Muscle of arm (tissue), 12 donors: ENCODE results near the gene S100A4. TPM values are rescaled to one million over a fixed set of nuclear protein-coding genes. Genes with fewer than 3 reads are reported as not detected.
"Not testable (repeated sequence)": the region's sequence is repeated elsewhere in the genome, so short reads cannot be mapped to it uniquely, and the experiment has no call there.

Experiments
- DNase-seq: peaks from one replicate; pipeline ENCODE4 v3.0.0-alpha.2; 2013
- polyA plus RNA-seq, 12 donors: library from polyadenylated mRNA; unstranded; fragments of 120-200 nt; gene quantifications; one replicate each; pipeline ENCODE4 v1.2.1, GENCODE V29; 2013; ENCODE audit not compliant: insufficient read length in 12 of 12

Gene S100A4
- polyA plus RNA-seq, 12 donors = 113 to 274 (median 192) TPM; not detected in 1

- DNase-seq = no peak
Observed at GRCh38 chr1:153571706-153572105, 26.1 kb upstream of the S100A4 start.

GRCh38 chr1:153570874-153571273 is 25.3 kb upstream of the S100A4 start:
- no peak for DNase-seq

- DNase-seq = no peak
Observed at GRCh38 chr1:153569465-153569864, 23.9 kb upstream of the S100A4 start.

DNA sequence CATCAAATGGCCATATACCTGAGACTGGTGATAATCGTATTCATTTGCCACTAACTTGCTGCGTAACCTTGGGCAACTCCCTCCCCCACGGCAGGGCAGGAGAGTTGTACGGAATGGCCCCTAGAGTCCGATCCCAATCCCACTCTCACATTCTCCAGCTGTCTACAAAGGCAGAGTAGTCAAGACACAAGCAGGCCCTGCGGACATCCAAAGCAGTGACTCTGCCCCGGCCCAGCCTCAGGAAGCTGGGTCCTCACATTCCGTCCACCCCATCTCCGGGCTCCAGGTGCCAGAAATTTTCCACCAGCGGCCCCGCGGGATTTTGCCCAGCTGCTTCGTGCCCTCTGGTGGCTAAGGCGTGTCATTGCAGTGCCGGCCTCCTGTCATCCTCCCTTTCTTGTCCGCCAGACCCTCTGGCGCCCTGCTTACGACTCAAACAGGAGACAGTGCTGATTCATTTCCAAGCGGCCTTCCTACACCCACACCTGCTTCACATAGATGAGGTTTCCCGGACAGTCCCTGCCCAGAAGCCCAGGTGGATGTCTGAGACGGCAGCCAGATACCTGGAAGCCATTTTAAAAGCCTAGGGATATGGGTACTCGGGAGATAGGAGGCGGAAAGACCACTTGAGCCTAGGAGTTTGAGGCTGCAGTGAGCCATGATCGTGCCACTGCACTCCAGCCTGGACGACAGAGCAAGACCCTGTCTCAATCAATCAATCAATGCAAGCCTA is 22.9 kb upstream of the S100A4 start:
- peak; percentile 91 for DNase-seq

GRCh38 chr1:153567621-153568366 is 22.2 kb upstream of the S100A4 start:
- no peak for DNase-seq

DNA sequence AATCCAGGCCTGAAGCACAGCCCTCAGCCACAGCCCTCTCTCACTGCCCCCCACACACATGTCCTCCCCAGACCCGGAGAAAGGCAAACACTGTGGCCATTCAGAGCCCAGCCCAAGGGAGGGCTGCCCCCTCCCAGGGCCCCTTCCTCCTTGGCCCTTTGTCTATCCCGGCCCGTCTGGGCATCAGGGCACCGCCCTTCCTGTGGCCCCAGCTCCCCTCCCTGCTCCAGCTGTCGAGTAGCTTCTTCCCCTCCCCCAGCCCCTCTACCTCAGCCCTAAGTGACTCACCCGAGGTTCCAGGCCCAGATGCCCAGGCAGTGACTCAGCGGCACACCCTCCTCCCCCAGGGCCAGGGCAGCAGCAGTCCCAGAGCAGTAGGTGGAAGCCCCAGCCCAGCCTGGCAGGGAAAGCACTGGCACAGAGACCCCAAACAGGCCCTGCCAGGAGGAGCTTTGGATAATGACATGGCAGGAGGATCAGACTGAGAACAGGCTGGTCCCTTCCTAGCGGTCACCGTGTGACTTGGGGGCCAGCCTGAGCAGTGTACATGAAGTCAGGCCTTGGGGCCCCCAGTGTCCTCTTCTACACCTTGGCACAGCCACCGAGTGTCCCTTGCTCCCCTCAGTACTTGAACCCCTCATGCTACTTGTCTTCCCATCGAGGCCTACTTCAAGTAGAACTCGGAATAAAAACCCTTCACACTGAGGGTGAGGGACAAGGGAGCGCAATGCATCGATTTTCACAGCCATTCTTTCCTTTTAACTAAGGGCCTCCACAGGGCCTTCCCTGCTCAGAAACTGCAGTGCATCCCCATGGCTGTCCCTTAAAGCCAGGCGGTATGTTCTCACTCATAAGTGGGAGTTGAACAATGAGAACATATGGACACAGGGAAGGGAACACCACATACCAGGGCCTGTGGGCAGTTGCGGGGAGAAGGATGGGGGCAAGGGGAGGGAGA is 21.1 kb upstream of the S100A4 start:
- DNase-seq = peak; percentile 72

DNA sequence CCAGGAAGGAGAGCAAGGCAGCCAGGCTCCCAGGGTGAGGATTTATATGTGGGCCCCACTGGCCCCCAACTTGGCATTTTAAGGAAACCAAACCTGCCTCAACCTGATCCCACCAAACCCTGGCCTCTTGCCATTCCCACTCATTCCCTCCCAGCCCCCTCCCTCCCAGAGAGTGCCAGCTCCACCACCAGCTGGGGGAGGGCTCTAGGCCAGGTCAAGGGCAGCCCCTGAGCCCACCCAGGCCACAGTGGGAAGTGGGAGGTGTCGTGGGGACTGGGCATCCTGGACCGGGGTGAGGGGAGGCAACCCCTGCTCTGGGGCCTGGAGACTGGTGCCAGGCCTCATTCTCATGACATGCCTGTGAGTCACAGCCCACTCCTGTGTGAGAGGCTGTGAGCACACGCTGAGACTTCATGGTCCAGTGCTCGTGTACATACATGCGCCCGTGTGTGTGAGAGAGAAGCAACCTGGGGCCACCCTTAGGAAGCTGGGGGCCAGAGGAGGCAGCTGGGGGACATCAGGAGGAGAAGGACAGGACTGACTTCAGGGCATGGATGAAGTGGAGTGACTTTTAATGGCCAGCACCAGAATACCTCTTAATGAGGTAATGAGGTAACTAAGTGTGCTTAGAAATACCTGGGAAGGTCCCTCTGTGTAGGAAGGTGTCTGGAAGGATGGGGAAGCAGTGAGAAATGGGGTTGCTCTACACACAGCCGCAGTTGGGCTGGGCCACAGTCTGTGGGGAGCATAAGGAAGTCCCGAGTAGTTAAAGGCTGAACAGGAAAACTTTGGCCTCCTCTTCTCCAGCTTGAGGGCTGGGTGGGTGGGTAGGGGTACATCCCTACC is 20.1 kb upstream of the S100A4 start, which contains the start of gene S100A2:
S100A2 (minus strand) TSS at position 316 of the 846 bp plus-strand sequence. CDS start 1,967 bp downstream, outside the sequence.
- DNase-seq = no peak

DNA sequence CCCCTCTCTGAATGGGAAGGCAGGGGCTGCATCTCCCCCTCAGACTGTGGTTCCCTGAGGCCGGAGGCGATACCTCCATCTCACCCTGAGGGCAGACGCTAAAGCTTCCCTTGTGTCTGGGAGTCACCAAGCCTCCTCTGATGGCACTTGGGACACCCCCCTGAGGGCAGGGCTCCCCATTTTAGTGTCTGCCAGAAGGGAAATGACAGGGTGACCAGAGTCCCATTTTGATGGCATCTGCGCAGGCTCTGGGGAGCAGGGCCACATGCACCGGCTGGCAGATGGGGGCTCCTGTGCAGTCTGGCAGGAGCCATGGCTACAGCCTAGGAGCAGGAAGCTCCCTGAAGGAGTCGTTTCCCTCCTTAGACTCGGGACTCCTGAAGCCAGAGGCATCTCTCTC is 18.4 kb upstream of the S100A4 start:
- no peak for DNase-seq

DNA sequence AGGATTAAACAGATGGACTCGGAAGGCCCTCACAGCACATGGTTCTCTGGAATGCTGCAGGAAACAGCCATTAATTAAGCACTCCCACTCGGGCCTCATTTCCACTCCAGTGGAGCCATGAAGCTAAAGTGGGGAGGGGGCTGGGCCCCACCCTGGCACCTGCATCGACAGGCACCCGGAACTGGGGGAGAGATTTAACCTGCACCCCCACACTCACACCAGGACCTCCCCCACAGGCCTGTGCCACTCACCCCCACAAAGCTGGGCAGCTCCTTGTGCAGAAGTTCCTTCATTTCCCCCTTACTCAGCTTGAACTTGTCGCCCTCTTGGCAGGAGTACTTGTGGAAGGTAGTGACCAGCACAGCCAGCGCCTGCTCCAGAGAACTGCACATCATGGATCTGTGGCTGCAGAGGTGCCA is 17.9 kb upstream of the S100A4 start:
- DNase-seq = no peak

DNA sequence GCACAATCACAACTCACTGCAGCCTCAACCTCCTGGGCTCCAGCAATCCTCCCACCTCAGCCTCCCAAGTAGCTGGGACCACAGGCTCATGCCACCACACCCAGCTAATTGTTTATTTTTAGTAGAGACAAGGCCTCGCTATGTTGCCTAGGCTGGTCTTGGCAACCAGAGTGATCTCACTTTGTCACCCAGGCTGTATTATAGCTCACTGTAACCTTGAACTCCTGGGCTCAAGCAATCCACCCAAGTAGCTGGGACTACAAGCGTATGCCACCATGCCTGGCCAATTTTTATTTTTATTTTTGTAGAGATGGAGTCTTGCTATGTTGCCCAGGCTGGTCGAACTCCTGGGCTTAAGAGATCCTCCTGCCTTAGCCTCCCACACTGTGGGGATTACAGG is 16.4 kb upstream of the S100A4 start:
- not testable (repeated sequence) for DNase-seq

GRCh38 chr1:153561466-153561985 is 15.9 kb upstream of the S100A4 start:
- DNase-seq = no peak

GRCh38 chr1:153560771-153561465 is 15.3 kb upstream of the S100A4 start:
- DNase-seq = no peak

- DNase-seq = no peak
Observed at GRCh38 chr1:153560241-153560640, 14.6 kb upstream of the S100A4 start.

DNA sequence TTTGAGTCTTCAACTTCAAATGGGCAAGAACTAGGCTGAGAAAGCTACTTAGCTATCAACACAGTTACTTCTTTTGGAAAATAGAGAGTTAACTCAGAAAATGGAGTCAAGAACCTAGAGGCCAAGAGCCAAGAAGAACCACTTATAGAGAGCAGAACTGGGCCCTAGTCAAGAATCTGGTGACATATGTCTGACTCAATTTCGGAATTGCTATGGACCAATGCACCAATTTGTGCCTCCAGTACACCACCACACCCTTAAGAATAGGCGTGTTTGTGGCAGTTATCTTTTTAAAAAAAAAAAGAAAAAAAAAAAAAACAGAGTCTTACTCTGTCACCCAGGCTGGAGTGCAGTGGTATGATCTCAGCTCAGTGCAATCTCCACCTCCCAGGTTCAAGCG is 12.3 kb upstream of the S100A4 start:
- DNase-seq = no peak

DNA sequence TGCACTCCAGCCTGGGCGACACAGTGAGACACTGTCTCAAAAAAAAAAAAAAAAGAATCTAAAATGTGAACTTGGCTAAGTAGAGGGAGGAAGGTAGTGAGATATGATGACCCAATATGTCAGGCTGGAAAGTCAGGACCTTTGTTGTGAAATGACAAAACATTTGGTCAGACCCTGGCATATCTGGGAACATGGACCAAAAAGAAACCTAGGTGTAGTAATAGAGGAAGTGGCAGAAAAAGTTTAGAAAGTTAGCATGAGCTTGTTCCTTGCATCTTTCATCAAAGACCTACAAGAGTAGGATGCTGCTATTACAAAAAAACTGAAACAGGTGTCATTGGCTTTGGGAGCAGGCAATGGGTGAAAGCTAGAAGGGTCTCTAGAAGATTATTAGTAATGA is 10.7 kb upstream of the S100A4 start:
- no peak for DNase-seq

DNA sequence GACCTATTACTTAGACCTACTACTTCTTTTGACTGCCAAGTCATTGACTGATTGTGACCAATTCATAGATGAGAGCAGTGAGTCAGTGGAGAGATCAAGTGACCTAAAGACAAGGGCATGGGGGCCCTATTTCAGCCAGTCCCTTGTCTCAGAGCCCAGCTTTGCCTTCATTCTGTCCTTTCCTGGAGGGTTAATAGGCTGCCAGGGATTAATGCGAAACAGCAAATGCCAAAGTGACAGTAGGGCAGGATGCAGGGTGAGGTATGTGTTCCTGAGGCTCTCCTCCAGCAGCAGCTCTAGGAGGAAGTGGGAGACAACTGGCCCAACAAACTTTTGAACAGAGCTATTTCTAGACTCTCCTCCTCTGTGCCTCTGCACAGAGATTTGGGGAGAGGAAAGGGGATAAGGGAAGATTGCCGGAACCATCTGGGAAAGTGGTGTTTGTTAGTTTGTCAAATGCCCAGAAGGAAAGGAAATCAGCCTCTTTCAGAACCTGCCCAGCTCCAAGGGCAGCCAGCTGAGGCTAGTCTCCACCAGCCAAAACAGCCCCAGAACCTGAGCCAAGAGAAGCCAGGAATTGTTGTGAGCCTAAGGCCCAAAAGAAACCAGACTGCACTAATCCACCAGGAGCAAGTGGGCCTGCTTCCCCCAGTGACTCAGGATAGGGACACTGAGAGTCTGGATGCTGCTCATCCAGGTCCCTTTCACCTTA is 8.4 kb upstream of the S100A4 start:
- DNase-seq = no peak

DNA sequence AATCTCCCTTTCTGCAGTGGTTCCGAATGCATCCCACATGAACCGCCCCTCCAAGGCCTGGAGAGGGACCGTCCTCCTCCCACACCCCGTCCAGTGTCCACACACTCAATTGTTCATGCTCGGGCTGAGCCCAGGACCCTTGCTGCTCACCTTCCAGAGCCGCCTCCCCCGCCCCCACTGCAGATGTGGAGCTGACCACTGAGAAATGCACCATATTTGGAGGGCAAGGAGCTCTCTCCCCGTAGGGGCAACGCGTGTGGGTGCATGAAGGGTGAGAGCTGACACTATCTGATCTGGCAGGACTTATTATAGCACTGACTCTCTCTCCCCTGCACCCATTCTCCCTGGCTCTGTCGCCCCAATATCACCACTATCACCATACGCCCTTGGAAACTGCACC is 7.5 kb upstream of the S100A4 start:
- DNase-seq = no peak

GRCh38 chr1:153552335-153552734 is 6.7 kb upstream of the S100A4 start:
- no peak for DNase-seq

GRCh38 chr1:153550827-153551500 is 5.4 kb upstream of the S100A4 start:
- DNase-seq = no peak
